GM12878 (cell line): ENCODE results near the gene DMD. TPM values are rescaled to one million over a fixed set of nuclear protein-coding genes. Genes with fewer than 3 reads are reported as not detected.

Source experiments
- CHD2 ChIP-seq: IDR thresholded peaks from 2 replicates; pipeline ENCODE4 v1.6.1; 2011; ENCODE audit warnings: low read depth, low read length, improper control_type of control experiment, borderline replicate concordance
- CREM ChIP-seq: IDR thresholded peaks from 2 replicates; pipeline ENCODE4 v1.6.1; 2014; ENCODE audit warnings: antibody characterized with exemption, low read depth
- EP300 ChIP-seq, 2 experiments: fragments of 150-350 bp in 1 of 2; IDR thresholded peaks; 2 replicates each; pipeline ENCODE4 v1.6.1; 2011 to 2012; ENCODE audit warnings: low read depth in 2 of 2, low read length in 2 of 2, borderline replicate concordance in 1 of 2, improper control_type of control experiment in 1 of 2, inconsistent platforms in 1 of 2; ENCODE audit not compliant: control insufficient read depth in 1 of 2
- ESRRA ChIP-seq: IDR thresholded peaks from 2 replicates; pipeline ENCODE4 v1.6.1; 2012; ENCODE audit warnings: mild to moderate bottlenecking, low read length, improper control_type of control experiment
- IRF4 ChIP-seq: IDR thresholded peaks from 2 replicates; pipeline ENCODE4 v1.6.1; 2011; ENCODE audit warnings: low read depth, low read length
- JUNB ChIP-seq: IDR thresholded peaks from 2 replicates; pipeline ENCODE4 v1.6.1; 2016; ENCODE audit warnings: antibody characterized with exemption, mild to moderate bottlenecking
- LARP7 ChIP-seq: fragments of 450-650 bp; IDR thresholded peaks from 2 replicates; pipeline ENCODE4 v1.6.1; 2017; ENCODE audit warnings: mild to moderate bottlenecking
- MEF2A ChIP-seq: IDR thresholded peaks from 2 replicates; pipeline ENCODE4 v1.6.1; 2011; ENCODE audit warnings: low read depth, mild to moderate bottlenecking, low read length, moderate library complexity; ENCODE audit not compliant: insufficient read depth
- MTA3 ChIP-seq: IDR thresholded peaks from 2 replicates; pipeline ENCODE4 v1.6.1; 2012; ENCODE audit warnings: low read length, inconsistent platforms, borderline replicate concordance
- NFIC ChIP-seq: IDR thresholded peaks from 2 replicates; pipeline ENCODE4 v1.6.1; 2012; ENCODE audit warnings: low read depth, mild to moderate bottlenecking, inconsistent platforms, low read length, moderate library complexity
- PAX8 ChIP-seq: fragments of 450-650 bp; IDR thresholded peaks from 2 replicates; pipeline ENCODE4 v1.6.1; 2017; ENCODE audit warnings: mild to moderate bottlenecking, moderate library complexity
- POLR2AphosphoS5 ChIP-seq: IDR thresholded peaks from 2 replicates; pipeline ENCODE4 v1.6.1; 2011; ENCODE audit warnings: mild to moderate bottlenecking, low read length, inconsistent platforms
- POU2F2 ChIP-seq: IDR thresholded peaks from 3 replicates; pipeline ENCODE4 v1.6.1; 2011; ENCODE audit warnings: low read depth, mild to moderate bottlenecking, low read length, borderline replicate concordance
- SMC3 ChIP-seq: IDR thresholded peaks from 2 replicates; pipeline ENCODE4 v1.6.1; 2011; ENCODE audit warnings: low read length, improper control_type of control experiment, borderline replicate concordance
- SP1 ChIP-seq: IDR thresholded peaks from one replicate; pipeline ENCODE4 v1.6.1; 2011; ENCODE audit warnings: low read depth, low read length
- TAF1 ChIP-seq: IDR thresholded peaks from 2 replicates; pipeline ENCODE4 v1.6.1; 2011; ENCODE audit warnings: mild to moderate bottlenecking, low read depth, low read length, borderline replicate concordance
- ZBED1 ChIP-seq: IDR thresholded peaks from 2 replicates; pipeline ENCODE4 v1.6.1; 2016; ENCODE audit warnings: borderline replicate concordance
- polyA plus RNA-seq, 11 experiments: library from polyadenylated mRNA; depleted of rRNA in 4 of 11; unstranded in 6 of 11; stranded (reverse) in 5 of 11; fragments of >200 nt; fragmentation: Nextera tagmentation in 4 of 11; fragmentation: Illumina TruSeq in 1 of 11; extraction: Ambion mirVana in 4 of 11; extraction: Trizol in 1 of 11; gene quantifications; 1 replicate in 1 of 11; 2 replicates in 10 of 11; pipeline versions ENCODE4 v1.2.1 to v1.2.3, GENCODE V29; 2011 to 2016; ENCODE audit warnings: inconsistent platforms in 2 of 11, missing spikeins in 2 of 11, low read depth in 1 of 11
- total RNA-seq, 4 experiments: library from RNA; depleted of rRNA in 3 of 4; stranded (reverse); fragments of >200 nt in 3 of 4; fragmentation: Illumina TruSeq in 1 of 4; extraction: Trizol in 1 of 4; gene quantifications; 2 replicates each; pipeline versions ENCODE4 v1.2.1 to v1.2.3, GENCODE V29; 2013 to 2021
- TF ChIP-seq, protein P1 (sequence below): fragments of 450-650 bp; conservative IDR thresholded peaks from 2 replicates; pipeline ENCODE4 v1.6.1; 2017; ENCODE audit warnings: mild to moderate bottlenecking, moderate library complexity
- TF ChIP-seq, protein P2 (sequence below): fragments of 450-650 bp; formaldehyde crosslinking; IDR thresholded peaks from 2 replicates; pipeline ENCODE4 v1.4.0; 2020; ENCODE audit warnings: mild to moderate bottlenecking, moderate library complexity
- TF ChIP-seq, protein P3 (sequence below): IDR thresholded peaks from 2 replicates; pipeline ENCODE4 v1.6.1; 2012; ENCODE audit warnings: low read depth, low read length, improper control_type of control experiment

DMD gene
- total and polyA plus RNA-seq, 10 of the 15 experiments (the other 5 are each of a cell fraction or from before 2014, with no cell fraction given) = 1.4 to 24.3 (median 4.3) TPM

DNA sequence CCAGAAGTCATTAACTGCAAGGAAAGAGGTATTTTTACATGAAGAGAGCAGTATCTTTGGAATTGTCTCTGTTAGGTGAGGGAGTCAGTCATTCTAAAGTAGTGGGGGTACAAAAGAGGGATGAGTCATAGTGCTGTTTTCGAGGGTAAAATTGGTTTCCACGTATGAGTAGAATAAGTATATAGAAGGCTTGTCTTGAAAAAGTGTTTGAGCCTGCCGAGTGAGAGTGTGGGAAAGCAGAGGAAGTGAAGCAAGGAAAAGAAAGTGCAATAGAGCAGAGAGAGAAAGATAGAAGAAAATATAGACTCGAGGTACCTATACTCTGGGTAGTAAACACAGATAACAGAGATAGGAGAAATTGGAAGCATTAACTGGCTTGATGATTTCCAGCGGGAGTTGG, 696.4 kb downstream of the DMD start (continued):
- TF ChIP-seq, protein P1, sequence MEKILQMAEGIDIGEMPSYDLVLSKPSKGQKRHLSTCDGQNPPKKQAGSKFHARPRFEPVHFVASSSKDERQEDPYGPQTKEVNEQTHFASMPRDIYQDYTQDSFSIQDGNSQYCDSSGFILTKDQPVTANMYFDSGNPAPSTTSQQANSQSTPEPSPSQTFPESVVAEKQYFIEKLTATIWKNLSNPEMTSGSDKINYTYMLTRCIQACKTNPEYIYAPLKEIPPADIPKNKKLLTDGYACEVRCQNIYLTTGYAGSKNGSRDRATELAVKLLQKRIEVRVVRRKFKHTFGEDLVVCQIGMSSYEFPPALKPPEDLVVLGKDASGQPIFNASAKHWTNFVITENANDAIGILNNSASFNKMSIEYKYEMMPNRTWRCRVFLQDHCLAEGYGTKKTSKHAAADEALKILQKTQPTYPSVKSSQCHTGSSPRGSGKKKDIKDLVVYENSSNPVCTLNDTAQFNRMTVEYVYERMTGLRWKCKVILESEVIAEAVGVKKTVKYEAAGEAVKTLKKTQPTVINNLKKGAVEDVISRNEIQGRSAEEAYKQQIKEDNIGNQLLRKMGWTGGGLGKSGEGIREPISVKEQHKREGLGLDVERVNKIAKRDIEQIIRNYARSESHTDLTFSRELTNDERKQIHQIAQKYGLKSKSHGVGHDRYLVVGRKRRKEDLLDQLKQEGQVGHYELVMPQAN = no peak
- no peak for TF ChIP-seq EP300 (IDR thresholded peaks at IDR 0.05; ENCODE audit: borderline replicate concordance in 1 of 2, control insufficient read depth in 1 of 2, low read depth in 2 of 2, low read length in 2 of 2)
- TF ChIP-seq PAX8 = no peak
- TF ChIP-seq LARP7 = no peak
- no peak for TF ChIP-seq CREM
- TF ChIP-seq ZBED1 = no peak
- TF ChIP-seq IRF4 = 0 out of 2 replicates have a peak, but pooled peaks have one; percentile 18
- no peak for TF ChIP-seq SMC3
- no peak for TF ChIP-seq POU2F2
- TF ChIP-seq, protein P2, sequence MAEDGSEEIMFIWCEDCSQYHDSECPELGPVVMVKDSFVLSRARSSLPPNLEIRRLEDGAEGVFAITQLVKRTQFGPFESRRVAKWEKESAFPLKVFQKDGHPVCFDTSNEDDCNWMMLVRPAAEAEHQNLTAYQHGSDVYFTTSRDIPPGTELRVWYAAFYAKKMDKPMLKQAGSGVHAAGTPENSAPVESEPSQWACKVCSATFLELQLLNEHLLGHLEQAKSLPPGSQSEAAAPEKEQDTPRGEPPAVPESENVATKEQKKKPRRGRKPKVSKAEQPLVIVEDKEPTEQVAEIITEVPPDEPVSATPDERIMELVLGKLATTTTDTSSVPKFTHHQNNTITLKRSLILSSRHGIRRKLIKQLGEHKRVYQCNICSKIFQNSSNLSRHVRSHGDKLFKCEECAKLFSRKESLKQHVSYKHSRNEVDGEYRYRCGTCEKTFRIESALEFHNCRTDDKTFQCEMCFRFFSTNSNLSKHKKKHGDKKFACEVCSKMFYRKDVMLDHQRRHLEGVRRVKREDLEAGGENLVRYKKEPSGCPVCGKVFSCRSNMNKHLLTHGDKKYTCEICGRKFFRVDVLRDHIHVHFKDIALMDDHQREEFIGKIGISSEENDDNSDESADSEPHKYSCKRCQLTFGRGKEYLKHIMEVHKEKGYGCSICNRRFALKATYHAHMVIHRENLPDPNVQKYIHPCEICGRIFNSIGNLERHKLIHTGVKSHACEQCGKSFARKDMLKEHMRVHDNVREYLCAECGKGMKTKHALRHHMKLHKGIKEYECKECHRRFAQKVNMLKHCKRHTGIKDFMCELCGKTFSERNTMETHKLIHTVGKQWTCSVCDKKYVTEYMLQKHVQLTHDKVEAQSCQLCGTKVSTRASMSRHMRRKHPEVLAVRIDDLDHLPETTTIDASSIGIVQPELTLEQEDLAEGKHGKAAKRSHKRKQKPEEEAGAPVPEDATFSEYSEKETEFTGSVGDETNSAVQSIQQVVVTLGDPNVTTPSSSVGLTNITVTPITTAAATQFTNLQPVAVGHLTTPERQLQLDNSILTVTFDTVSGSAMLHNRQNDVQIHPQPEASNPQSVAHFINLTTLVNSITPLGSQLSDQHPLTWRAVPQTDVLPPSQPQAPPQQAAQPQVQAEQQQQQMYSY (CRISPR knock-in tag) = no peak
- peak; percentile 44; the same call in 1 of the 2 replicates for TF ChIP-seq NFIC
- no peak for TF ChIP-seq ESRRA
- 0 out of 2 replicates have a peak, but pooled peaks have one; percentile 24 for TF ChIP-seq MEF2A
- no peak for TF ChIP-seq MTA3
- no peak for TF ChIP-seq TAF1
- no peak for TF ChIP-seq CHD2
- no peak for TF ChIP-seq POLR2AphosphoS5
- peak; percentile 70 for TF ChIP-seq JUNB
- no peak for TF ChIP-seq SP1
- TF ChIP-seq, protein P3, sequence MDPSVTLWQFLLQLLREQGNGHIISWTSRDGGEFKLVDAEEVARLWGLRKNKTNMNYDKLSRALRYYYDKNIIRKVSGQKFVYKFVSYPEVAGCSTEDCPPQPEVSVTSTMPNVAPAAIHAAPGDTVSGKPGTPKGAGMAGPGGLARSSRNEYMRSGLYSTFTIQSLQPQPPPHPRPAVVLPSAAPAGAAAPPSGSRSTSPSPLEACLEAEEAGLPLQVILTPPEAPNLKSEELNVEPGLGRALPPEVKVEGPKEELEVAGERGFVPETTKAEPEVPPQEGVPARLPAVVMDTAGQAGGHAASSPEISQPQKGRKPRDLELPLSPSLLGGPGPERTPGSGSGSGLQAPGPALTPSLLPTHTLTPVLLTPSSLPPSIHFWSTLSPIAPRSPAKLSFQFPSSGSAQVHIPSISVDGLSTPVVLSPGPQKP = no peak
- TF ChIP-seq, all 136 proteins: peak for 7
